Measurements from ENCODE around the gene SPECC1.
"Not testable (repeated sequence)": the region's sequence is repeated elsewhere in the genome, so short reads cannot be mapped to it uniquely, and the experiment has no call there.

SPECC1 gene

DNA sequence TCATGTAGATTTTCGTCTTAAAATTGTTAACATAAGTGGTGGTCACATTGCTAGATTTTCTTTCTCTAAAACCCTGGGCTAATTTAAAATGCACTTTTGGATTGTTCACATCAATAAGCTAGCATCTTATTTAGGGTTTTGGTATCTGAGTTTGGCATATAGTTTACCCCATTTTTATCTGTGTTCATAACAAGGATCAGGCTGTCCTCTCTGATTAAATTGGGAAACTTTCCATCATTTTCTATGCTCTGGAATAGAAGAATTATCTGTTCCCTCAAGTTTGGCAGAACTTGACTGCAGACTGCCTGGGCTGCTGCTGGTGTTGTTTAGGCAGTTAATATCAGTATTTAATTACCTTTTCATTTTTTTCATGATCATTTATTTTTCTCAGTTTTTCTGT is 1.8 kb downstream of the SPECC1 start:
- no peak for DNase-seq (ENCODE audit: low read depth in 2 of 2)

DNA sequence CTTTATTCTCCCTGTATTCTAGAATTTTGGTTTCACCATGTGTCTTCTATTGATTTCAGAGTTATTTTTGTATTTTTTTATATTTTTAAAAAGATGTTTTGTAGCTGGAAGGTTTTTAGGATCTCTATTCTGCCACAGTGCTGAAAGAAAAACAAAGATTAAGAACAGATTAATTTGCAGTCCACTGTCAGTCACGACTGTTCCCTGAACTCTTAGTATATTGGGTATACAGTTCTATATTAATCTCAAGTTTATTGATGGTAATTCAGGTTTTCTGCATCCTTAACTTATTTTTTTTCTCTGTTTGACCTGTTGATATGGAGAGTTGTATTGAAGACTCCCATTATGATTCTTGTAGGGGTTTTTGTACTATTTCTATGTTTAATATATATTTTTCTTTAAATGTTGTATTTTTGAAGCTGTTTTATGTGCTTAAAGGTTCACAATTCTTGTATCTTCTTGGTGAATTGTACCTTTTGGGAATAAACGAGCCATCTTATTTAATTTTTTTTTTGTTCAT is 2.9 kb downstream of the SPECC1 start:
- DNase-seq (ENCODE audit: low read depth in 2 of 2), result no peak

DNA sequence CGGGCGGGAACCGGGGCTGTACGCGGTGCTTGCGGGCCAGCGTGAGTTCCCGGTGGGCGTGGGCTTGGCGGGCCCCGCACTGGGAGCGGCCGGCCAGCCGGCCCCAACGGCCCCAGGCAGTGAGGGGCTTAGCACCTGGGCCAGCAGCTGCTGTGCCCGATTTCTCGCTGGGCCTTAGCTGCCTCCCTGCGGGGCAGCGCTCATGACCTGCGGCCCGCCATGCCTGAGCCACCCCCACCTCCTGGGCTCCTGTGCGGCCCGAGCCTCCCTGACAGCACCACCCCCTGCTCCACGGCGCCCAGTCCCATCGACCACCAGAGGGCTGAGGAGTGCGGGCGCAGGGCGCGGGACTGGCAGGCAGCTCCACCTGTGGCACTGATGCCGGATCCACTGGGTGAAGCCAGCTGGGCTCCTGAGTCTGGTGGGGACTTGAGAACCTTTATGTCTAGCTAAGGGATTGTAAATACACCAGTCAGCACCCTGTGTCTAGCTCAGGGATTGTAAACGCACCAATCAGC is 7.4 kb downstream of the SPECC1 start:
- not testable (repeated sequence) for DNase-seq (ENCODE audit: low read depth in 2 of 2)

DNA sequence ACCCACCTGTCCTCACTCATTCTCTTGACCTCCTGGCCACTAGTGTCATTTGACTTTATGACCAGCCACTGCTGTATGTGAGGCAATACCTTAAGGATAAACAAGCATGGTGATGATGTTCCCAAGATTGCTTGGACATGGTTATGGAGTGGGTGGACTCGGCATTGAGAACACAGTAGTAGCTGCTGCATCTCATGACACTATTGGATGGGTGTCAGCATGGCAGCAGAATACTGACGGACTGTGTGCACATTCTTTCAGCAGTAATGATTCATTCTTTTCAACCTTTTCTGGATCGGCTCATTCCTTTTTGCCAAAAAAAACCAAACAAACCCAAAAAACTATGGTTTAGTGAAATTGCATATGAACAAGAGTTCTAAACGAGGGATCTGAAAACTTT is 13.5 kb downstream of the SPECC1 start:
- DNase-seq (ENCODE audit: low read depth in 2 of 2), result no peak

DNA sequence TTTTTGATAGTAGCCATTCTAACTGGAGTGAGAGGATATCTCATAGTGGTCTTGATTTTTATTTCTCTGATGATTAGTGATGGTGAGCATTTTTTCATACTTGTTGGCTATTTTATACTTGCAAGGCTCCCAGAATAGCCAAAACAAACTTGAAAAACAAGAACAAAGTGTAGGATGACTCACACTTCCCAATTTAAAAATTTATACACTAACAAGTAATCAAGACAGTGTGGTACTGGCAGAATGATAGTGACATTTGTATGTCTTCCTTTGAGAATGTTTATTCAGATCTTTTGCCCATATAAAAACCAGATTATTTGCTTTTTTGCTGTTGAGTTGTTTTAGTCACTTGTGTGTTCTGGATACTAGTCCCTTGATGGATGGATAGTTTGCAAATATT is 17.8 kb downstream of the SPECC1 start:
- no peak for DNase-seq (ENCODE audit: low read depth in 2 of 2)

DNA sequence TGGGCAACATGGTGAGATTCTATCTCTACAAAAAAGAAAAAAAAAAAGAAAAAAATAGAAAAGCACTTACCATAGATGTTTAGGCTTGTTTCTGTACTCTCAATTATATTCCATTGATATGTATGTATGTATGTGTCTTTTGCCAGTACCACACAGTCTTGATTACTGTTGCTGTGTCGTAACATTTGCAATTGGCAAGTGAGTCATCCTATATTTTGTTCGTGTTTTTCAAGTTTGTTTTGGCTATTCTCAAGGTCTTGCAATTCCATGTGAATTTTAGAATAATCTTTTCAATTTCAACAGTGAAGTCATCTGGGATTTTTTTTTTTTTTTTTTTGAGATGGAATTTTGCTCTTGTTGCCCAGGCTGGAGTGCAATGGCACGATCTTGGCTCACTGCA is 19.3 kb downstream of the SPECC1 start:
- no peak for DNase-seq (ENCODE audit: low read depth in 2 of 2)

DNA sequence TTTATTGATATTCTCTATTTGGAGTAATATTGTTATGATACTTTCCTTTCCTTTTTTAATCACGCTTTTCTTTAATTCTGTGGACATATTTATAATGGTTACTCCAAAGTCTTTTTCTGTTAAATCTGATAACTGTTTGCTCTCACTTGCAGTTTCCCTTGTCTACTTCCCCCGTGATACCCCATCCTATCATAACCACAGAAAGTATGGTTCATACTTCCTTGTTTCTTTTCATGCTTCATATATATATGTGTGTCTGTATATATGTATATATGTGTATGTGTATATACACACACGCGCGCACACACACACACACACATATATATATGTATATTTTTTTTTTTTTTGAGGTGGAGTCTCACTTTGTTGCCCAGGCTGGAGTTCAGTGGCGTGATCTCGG is 23.5 kb downstream of the SPECC1 start:
- no peak for DNase-seq (ENCODE audit: low read depth in 2 of 2)

DNA sequence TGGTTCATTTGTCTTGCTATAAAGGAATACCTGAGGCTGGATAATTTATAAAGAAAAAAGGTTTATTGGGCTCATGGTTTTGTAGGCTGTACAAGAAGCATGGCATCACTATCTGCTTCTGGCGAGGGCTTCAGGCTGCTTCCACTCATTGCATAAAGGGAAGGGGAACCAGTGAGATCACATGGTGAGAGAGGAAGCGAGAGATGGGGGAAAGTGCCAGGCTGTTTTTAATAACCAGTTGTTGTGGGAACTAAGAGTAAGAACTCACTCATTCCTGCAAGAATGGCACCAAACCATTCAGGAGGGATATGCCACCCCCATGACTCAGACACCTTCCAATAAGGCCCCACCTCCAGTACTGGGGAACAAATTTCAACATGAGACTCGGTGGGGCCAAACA is 24.3 kb downstream of the SPECC1 start:
- DNase-seq (ENCODE audit: low read depth in 2 of 2), result no peak

DNA sequence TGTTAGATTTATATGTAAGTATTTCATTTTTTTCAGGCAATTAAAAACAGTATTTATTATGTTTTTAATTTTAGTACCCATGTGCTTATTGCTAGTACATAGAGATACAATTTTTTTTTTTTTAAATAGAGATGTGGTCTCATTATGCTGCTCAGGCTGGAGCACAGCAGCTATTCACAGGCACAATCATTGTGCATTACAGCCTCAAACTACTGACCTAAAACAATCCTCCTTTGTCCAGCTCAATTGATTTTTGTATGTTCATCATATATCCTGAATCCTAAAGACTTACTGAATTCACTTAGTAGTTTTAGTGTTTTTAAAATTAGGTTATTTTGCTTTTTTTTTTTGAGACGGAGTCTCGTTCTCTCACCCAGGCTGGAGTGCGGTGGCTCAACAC is 26.3 kb downstream of the SPECC1 start:
- no peak for DNase-seq (ENCODE audit: low read depth in 2 of 2)

DNA sequence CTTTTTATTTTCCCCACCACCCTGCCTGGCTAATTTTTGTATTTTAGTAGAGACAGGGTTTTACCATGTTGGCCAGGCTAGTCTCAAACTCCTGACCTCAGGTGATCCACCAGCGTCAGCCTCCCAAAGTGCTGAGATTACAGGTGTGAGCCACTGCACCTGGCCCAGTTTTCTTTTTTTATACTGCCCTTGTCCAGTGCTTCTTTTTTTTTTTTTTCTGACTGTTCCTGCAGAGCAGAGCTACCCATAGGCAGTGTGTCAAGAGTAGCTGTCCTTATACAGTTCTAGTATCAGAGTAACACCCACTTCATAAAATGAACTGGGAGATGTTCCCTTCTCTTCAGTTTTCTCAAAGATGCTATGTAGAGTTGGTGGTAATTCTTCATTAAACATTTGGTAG is 28.1 kb downstream of the SPECC1 start:
- DNase-seq (ENCODE audit: low read depth in 2 of 2), result not testable (repeated sequence)

DNA sequence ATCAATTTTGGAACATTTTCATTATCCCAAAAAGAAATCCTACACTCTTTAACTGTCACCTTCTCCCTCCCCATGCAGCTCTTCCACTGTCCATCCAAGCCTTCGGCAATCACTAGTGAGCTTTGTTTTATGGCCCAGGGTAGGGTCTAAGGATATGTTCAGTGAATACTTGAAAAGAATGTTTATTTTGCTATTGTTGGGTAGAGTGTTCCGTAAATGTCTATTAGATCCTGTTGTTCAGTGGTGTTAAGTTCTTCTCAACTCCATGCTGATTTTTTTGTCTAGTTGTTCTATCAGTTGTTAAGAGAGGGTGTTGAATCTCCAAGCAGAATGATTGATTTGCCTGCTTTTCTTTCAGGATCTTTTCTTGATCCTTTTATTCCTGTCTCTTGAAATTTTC is 29.9 kb downstream of the SPECC1 start:
- DNase-seq (ENCODE audit: low read depth in 2 of 2), result no peak

DNA sequence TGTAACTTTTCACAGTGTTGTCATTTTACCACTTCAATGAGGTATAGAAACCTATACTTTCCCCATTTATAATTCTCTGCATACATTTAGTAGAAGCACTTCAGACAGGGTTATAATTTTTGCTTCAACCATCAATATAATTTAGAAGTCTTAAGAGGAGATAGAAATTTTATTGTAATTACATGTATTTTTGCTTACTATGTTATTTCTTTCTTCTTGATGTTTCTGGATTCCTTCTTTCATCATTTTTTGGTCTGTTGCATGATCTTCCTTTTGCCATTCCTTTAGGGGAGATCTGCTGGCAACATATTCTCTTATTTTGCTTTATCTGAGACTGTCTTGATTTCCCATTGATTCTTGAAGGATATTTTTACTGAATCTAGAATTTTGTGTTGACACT is 31.1 kb downstream of the SPECC1 start:
- no peak for DNase-seq (ENCODE audit: low read depth in 2 of 2)

DNA sequence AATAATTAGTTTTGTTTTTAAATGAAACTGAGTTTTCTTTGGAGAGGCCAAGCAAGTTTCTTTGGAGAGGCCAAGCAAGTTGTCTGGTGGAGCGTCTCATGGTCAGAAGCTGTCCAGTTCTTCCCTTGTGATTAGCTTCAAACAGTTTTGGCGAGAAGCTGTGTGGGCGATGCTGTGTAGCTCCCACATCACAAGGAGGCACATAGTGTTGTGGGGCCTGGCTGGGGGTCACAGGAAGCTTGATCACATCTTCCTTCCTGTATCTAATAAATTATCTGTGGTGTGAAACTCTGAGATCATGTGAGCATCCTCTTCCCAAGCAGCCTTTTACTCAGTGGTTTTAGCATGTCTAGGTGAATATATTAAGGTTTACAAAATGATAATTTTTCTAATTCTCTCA is 33.9 kb downstream of the SPECC1 start:
- DNase-seq (ENCODE audit: low read depth in 2 of 2), result no peak

DNA sequence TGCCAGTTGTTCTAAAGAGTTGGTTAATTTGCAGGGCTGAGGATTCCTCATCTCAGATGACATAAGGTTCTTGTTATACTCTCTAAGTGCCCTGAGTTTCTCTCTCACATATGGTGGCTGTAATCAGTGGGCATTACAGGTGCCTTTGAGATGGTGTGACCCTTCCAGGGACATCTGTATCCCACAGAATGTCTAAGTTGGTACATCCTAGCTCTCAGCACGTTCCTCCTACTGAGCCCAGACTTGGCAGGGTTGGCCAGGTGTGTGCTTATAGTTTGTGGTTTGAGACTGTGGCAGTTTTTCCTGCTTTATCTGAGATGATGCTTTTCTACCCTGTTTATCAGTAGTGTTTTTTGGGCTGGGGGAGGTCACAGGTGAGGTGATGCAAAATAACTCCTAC is 36.3 kb downstream of the SPECC1 start:
- no peak for DNase-seq (ENCODE audit: low read depth in 2 of 2)

DNA sequence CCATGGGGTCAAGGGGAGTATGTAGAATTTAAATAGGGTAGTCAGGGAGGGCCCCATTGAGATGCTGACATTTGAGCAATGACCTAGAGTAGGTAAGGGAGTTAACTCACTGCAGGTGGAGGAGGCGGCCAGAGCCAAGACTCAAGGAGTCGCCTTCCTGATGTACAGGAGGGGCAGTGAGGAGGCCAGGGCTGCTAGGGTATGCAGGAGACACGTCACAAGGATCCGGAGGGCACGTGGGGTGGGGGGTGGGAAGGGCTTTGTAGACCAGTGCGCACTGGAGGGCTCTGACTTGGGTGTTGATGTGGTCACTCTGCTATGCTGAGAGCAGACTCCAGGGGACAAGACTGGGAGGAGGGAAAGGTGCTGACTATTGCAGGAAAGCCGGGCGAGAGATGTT is 37.5 kb downstream of the SPECC1 start:
- DNase-seq (ENCODE audit: low read depth in 2 of 2), result no peak

DNA sequence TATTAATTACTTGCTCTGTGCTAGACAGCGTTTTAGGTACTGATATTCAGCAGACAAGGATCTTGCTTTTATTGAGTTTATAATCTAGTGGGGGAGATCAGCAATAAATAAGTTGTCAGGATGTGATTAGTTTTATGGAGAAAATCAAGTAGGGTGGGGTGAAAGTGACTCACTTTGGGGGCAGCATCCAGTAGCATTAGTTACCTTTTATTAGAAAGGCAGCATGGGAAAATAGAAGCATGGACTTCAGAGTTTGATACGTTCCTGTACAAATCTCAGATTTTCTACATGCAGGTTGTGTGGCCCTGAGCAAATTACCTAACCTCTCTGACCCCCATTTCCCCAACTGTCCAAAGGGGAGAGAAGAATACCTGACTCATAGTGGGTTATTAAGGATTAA is 42.5 kb downstream of the SPECC1 start:
- DNase-seq (ENCODE audit: low read depth in 2 of 2), result no peak

DNA sequence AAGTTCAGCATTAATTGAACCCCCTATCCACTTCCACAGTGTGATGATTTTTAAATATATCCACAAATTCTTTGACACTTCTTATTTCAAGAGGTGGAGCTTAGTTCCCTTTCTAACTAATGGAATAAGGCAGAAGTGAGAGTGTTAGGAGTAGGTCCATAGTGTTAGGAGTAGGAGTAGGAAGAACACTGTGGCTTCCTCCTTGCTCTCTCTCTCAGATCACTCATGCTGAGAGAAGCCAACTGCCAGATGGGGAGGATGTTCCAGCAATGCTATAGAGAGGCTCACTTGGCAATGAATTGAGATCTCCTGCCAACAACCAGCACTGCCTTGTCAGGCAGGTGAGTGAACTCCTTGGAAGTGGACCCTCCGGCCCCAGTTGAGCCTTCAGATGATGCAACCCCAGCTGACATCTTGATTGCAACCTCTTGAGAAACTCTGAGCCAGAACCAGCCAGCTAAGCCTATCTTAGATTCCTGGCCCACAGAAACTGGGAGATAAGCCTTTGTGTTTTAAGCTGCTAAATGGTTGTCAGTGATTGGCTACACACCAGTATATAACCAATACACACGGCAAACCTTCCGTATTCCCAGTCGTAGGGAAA is 44.3 kb downstream of the SPECC1 start:
- DNase-seq (ENCODE audit: low read depth in 2 of 2), result no peak

DNA sequence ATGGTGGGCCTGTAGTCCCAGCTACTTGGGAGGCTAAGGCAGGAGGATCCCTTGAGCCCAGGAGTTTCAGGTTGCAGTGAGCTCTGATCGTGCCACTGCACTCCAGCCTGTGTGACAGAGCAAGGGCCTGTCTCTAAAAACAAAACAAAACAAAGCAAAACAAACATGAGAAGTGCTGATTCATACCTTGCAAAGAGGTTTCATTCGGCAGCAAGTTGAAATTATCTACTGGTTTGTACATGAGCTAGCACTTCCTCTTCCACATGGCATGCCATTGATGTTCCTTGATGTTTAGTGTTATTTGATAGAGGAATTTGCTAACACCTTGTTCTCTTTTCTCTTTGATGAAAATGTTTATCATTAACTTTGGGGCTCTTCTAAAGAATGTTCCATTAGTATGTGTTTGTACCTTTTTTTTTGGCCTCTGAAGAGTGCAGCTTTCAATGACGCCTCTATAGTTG is 50.6 kb downstream of the SPECC1 start:
- no peak for DNase-seq (ENCODE audit: low read depth in 2 of 2)

DNA sequence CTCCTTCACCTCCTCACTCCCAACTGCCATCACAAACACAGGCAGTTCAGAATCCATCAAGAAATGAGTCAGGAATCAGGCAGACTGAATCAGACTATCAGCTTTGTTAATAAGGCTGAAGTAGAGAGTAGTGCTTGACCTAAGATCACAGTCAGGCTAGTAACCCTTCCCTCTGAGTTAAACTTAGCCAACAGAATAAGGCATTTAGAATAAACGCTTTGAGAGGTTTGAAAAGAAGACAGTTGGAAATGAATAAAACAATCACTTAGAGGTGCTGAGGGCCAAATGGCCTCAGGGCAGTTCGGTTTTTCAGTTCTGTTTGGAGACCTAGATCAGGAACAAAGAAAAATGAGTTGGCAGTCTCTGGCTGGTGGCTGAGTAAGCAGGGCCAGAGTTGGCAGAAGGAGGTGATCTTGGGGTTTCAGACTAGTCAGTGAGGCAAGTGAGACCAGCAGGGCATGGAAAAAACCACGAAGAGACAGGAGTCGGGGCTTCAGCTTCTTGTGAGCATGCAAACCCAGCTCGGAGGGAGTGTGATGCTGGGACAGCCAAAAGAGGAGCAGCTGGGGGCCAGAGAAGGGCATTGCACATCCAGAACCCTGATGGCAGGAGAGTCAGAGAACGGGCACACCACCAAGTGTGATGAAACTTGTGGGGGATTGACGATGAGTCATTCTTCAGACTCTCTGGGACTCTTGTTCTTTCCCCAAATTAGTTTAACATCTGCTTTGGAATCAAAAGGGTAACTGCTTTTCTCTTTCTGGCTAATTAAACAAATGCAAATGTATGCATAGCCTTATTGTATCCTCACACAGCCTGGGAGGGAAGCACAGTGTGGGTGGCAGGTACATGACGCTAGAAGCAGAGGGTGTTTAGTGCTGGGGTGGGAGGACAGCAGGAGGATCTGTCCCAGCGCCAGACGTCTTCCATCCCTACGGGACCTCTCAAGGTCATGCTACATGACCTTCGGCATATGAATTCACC is 54.8 kb downstream of the SPECC1 start:
- DNase-seq (ENCODE audit: low read depth in 2 of 2), result peak in 1 of 2 experiments; percentile 17

DNA sequence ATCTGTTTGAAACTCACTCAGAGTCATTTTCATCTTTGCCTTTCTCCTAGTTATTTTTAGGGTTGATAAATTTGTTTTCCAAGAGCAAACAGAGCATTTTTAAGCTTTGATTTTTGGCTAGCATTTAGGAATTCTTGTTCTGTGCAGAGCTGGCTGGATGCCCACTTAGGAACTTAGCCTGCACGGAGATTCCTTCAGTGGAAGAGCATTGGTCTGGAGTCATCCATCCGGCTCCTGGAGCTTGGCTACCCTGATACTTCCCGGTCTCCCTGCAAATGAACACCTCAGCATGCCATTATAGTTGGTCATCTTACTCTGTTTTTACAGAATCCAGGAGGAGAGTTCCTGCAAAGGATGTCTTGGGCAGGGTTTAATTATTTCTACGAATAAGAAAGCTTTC is 57.1 kb downstream of the SPECC1 start:
- DNase-seq (ENCODE audit: low read depth in 2 of 2), result no peak

DNA sequence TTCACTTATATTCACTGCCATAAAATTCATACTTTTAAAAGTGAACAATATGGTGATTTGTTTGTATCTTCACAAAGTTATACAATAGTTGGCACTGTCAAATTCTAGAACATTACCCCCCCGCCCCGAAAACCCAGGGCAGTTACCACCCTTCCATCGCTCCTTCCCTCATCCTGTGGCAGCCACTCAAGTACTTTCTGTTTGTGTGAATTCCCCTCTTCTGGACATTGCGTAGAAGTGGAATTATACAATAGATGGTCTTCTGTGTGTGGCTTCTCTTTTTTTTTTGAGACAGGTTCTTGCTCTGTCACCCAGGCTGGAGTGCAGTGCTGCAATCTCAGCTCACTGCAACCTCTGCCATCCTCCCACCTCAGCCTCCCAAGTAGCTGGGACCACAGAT is 58.6 kb downstream of the SPECC1 start:
- no peak for DNase-seq (ENCODE audit: low read depth in 2 of 2)

DNA sequence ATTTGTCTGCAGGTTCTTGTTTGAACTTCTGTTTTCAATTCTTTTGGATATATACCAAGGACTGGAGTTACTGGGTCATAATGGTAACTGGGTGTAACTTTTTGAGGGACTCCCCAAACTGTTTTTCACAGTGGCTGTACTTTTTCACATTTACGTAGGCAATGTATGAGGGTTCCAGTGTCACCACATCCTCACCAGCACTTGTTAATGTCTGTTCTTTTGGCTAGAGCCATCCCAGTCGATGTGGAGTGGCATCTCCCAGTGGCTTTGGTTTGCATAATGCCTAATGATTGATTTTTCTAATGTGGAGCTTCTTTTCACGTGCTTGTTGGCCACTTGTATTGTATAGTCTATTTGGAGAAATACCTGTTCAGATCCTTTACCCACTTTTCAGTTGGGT is 59.3 kb downstream of the SPECC1 start:
- no peak for DNase-seq (ENCODE audit: low read depth in 2 of 2)

Measured in stimulated activated CD4-positive, alpha-beta T cell treated with anti-CD3 and anti-CD28 coated beads, Interleukin-12 subunit alpha, Interleukin-12 subunit beta, amount 100 ng/mL, for 24 hours (primary cell).